Liver (tissue), 9 donors: ENCODE measurements around the gene ATP5MK. TPM values are rescaled to one million over a fixed set of nuclear protein-coding genes. Genes with fewer than 3 reads are reported as not detected.

Experiments used
- DNase-seq: peaks from one replicate; pipeline ENCODE4 v3.0.0-alpha.2; 2017; ENCODE audit warnings: low spot score
- H3K27ac ChIP-seq, 2 donors: one replicate each; pipeline ENCODE4 v1.7.0; 2013; ENCODE audit warnings: inconsistent platforms in 2 of 2, low read length in 2 of 2, control low read depth in 1 of 2, low read depth in 1 of 2, mild to moderate bottlenecking in 1 of 2
- H3K27me3 ChIP-seq, 4 donors: one replicate each; pipeline versions ENCODE4 v1.6.1 to v1.7.0; 2013; ENCODE audit warnings: low read length in 3 of 4, inconsistent platforms in 1 of 4, mild to moderate bottlenecking in 1 of 4, moderate library complexity in 1 of 4; ENCODE audit not compliant: control insufficient read depth in 4 of 4, insufficient read depth in 4 of 4
- H3K36me3 ChIP-seq, 4 donors: one replicate each; pipeline versions ENCODE4 v1.6.1 to v1.7.0; 2013; ENCODE audit warnings: low read length in 3 of 4, mild to moderate bottlenecking in 3 of 4, low read depth in 1 of 4, moderate library complexity in 1 of 4; ENCODE audit not compliant: control insufficient read depth in 4 of 4, insufficient read depth in 3 of 4
- H3K4me1 ChIP-seq, 4 donors: one replicate each; pipeline versions ENCODE4 v1.6.1 to v1.7.0; 2013; ENCODE audit warnings: low read length in 3 of 4, mild to moderate bottlenecking in 3 of 4, moderate library complexity in 1 of 4; ENCODE audit not compliant: control insufficient read depth in 4 of 4, insufficient read depth in 4 of 4
- H3K4me3 ChIP-seq, 3 donors: one replicate each; pipeline versions ENCODE4 v1.6.1 to v1.7.0; 2013; ENCODE audit warnings: low read length in 3 of 3, control low read depth in 1 of 3, low read depth in 1 of 3, mild to moderate bottlenecking in 1 of 3
- H3K9ac ChIP-seq, 2 donors: one replicate each; pipeline ENCODE4 v1.7.0; 2013; ENCODE audit warnings: low read length in 2 of 2, mild to moderate bottlenecking in 2 of 2, moderate library complexity in 2 of 2, control low read depth in 1 of 2, low read depth in 1 of 2
- H3K9me3 ChIP-seq, 4 donors: one replicate each; pipeline versions ENCODE4 v1.6.1 to v1.7.0; 2013; ENCODE audit warnings: low read length in 3 of 4; ENCODE audit not compliant: control insufficient read depth in 4 of 4
- GABPA ChIP-seq, 2 donors: IDR thresholded peaks in 1 of 2; conservative IDR thresholded peaks in 1 of 2; 2 replicates each; pipeline ENCODE4 v1.6.1; 2016; ENCODE audit warnings: antibody characterized with exemption in 2 of 2, mild to moderate bottlenecking in 1 of 2, moderate library complexity in 1 of 2
- TAF1 ChIP-seq: conservative IDR thresholded peaks from 2 replicates; pipeline ENCODE4 v1.6.1; 2016; ENCODE audit warnings: antibody characterized with exemption, mild to moderate bottlenecking
- WGBS: extraction: QIAGEN DNeasy Blood & Tissue Kit; methylation state at CpG from one replicate; pipeline ENCODE4 v1.1.7; 2013; 5-methylcytosine and 5-hydroxymethylcytosine counted together
- polyA plus RNA-seq, 2 donors: library from polyadenylated mRNA; stranded (reverse) in 1 of 2; unstranded in 1 of 2; fragments of 200-250 nt in 1 of 2; fragments of >200 nt in 1 of 2; fragmentation: Nextera tagmentation in 1 of 2; extraction: Ambion mirVana in 1 of 2; gene quantifications; one replicate each; pipeline versions ENCODE4 v1.2.1 to v1.2.3, GENCODE V29; 2013 to 2015
- total RNA-seq, 2 donors: library from RNA; depleted of rRNA; stranded (reverse); fragments of >200 nt; gene quantifications; one replicate each; pipeline ENCODE4 v1.2.3, GENCODE V29; 2014
- TF ChIP-seq, protein P1 (sequence below): IDR thresholded peaks from 2 replicates; pipeline ENCODE4 v1.6.1; 2016; ENCODE audit warnings: antibody characterized with exemption, mild to moderate bottlenecking
- donor health status: healthy.
- donor health status: healthy.
- donor health status: healthy.
- donor health status: healthy.
- donor health status: healthy.

Gene ATP5MK
- total and polyA plus RNA-seq, 4 donors = 74.7 to 632 (median 248) TPM

GRCh38 chr10:103350175-103350516 lies 46.1 kb downstream of the ATP5MK start:
- peak overlapping the region; percentile 55 to 78 for H3K9ac ChIP-seq
- no peaks in the 10 kb centered on the region for H3K9me3 ChIP-seq
- DNase-seq = no peak
- peaks cover 2 to 13% (median 7%) of the 10 kb centered on the region in 4 donors for H3K36me3 ChIP-seq
- 61% methylated on average over 16 of the region's 16 CpGs for WGBS
- no peak for TF ChIP-seq TAF1
- TF ChIP-seq GABPA (IDR thresholded peaks at IDR 0.05 in 1 of 2, conservative IDR thresholded peaks at IDR 0.05 in 1 of 2) = no peak
- TF ChIP-seq, protein P1, sequence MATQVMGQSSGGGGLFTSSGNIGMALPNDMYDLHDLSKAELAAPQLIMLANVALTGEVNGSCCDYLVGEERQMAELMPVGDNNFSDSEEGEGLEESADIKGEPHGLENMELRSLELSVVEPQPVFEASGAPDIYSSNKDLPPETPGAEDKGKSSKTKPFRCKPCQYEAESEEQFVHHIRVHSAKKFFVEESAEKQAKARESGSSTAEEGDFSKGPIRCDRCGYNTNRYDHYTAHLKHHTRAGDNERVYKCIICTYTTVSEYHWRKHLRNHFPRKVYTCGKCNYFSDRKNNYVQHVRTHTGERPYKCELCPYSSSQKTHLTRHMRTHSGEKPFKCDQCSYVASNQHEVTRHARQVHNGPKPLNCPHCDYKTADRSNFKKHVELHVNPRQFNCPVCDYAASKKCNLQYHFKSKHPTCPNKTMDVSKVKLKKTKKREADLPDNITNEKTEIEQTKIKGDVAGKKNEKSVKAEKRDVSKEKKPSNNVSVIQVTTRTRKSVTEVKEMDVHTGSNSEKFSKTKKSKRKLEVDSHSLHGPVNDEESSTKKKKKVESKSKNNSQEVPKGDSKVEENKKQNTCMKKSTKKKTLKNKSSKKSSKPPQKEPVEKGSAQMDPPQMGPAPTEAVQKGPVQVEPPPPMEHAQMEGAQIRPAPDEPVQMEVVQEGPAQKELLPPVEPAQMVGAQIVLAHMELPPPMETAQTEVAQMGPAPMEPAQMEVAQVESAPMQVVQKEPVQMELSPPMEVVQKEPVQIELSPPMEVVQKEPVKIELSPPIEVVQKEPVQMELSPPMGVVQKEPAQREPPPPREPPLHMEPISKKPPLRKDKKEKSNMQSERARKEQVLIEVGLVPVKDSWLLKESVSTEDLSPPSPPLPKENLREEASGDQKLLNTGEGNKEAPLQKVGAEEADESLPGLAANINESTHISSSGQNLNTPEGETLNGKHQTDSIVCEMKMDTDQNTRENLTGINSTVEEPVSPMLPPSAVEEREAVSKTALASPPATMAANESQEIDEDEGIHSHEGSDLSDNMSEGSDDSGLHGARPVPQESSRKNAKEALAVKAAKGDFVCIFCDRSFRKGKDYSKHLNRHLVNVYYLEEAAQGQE = no peak
- H3K27me3 ChIP-seq = no peaks in the 10 kb centered on the region
- peaks cover 2 to 10% (median 5%) of the 10 kb centered on the region in 4 donors for H3K4me1 ChIP-seq
- peak overlapping the region; percentile 52 to 81 for H3K27ac ChIP-seq
- peak overlapping the region; percentile 52 to 95 (median 84) for H3K4me3 ChIP-seq

Other genes with a start within 250 kb of the ATP5MK start
- 10 to 100 TPM; 47.8 to 65.3 TPM for gene NT5C2, start 203.2 kb downstream of the ATP5MK start, total RNA-seq
- gene NT5C2, start 203.2 kb downstream of the ATP5MK start, polyA plus RNA-seq = 10 to 100 TPM; 14.4 to 18.3 TPM
- gene RPEL1, start 150.6 kb downstream of the ATP5MK start, total RNA-seq = not detected
- not detected for gene RPEL1, start 150.6 kb downstream of the ATP5MK start, polyA plus RNA-seq
- gene INA, start 119.3 kb downstream of the ATP5MK start, total RNA-seq = not detected
- gene INA, start 119.3 kb downstream of the ATP5MK start, polyA plus RNA-seq = not detected
- gene PCGF6, start 45.3 kb downstream of the ATP5MK start, total RNA-seq = 1 to 10 TPM; 6.0 to 6.4 TPM
- gene PCGF6, start 45.3 kb downstream of the ATP5MK start, polyA plus RNA-seq = 1 to 10 TPM; 5.3 to 8.0 TPM
- gene TAF5, start 28.5 kb downstream of the ATP5MK start, total RNA-seq = 1 to 10 TPM; 3.7 to 5.6 TPM
- gene TAF5, start 28.5 kb downstream of the ATP5MK start, polyA plus RNA-seq = 1 to 10 TPM in 1 of 2 donors, under 1 TPM in 1; 0.90 to 1.4 TPM
- gene PDCD11, start 151 bp upstream of the ATP5MK start, total RNA-seq = 10 to 100 TPM; 11.1 to 20.9 TPM
- 1 to 10 TPM; 8.3 to 8.5 TPM for gene PDCD11, start 151 bp upstream of the ATP5MK start, polyA plus RNA-seq
- 1 to 10 TPM; 1.6 to 3.7 TPM for gene CALHM2, start 55.9 kb upstream of the ATP5MK start, total RNA-seq
- 1 to 10 TPM; 2.7 to 5.0 TPM for gene CALHM2, start 55.9 kb upstream of the ATP5MK start, polyA plus RNA-seq
- not detected for gene CALHM1, start 62.4 kb upstream of the ATP5MK start, total RNA-seq
- gene CALHM1, start 62.4 kb upstream of the ATP5MK start, polyA plus RNA-seq = not detected
- gene CALHM3, start 82.8 kb upstream of the ATP5MK start, total RNA-seq = under 1 TPM in 1 of 2 donors, not detected in 1; 0.14 TPM
- gene CALHM3, start 82.8 kb upstream of the ATP5MK start, polyA plus RNA-seq = not detected
- 1 to 10 TPM in 1 of 2 donors, under 1 TPM in 1; 0.17 to 3.9 TPM for gene NEURL1, start 97.2 kb upstream of the ATP5MK start, total RNA-seq
- gene NEURL1, start 97.2 kb upstream of the ATP5MK start, polyA plus RNA-seq = 1 to 10 TPM in 1 of 2 donors, under 1 TPM in 1; 0.11 to 1.3 TPM